GM18861 (cell line): ENCODE results near the gene NSD1.
"Not testable (repeated sequence)": the region's sequence is repeated elsewhere in the genome, so short reads cannot be mapped to it uniquely, and the experiment has no call there.

ENCODE experiments used
- ATAC-seq: cut with Tn5 transposase; IDR thresholded peaks from one replicate; pipeline ENCODE4 v1.9.1; 2021; ENCODE audit not compliant: unreplicated experiment

The NSD1 gene

DNA sequence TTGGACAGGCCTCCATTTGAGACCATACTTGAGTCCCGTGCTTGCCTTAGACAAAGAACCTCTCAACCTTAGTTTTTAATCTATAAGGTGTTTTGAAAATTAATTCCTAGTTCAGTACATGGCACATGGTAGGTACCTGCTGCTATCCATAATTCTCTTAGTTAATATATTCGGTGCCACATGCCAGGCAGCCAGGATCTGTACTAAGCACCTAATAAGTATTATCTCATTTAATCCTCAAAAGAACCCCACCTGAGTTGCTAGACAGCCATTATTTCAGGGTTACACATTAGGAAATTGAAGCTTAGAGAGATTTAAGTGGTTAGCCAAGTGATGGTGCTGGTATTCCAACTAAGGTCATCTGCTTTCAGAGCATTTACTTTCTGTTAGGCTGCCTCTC is 29.9 kb downstream of the NSD1 start:
- no peak for ATAC-seq

DNA sequence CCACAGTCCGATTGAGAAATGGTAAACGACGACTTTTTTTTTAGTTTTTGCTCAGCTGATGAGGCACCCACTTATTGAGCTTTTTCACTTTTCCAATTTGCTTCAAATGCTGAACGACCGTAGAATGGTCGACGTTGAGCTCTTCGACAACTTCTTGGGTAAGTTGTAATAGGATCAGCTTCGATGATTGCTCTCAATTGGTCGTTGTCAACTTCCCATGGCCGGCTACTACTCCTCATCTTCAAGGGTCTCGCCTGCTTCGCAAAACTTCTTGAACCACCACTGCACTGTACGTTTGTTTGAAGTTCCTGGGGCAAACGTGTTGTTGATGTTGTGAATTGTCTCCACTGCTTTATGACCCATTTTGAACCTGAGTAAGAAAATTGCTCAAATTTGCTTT is 35.7 kb downstream of the NSD1 start:
- no peak for ATAC-seq

- no peak for ATAC-seq
Observed at GRCh38 chr5:177171961-177172360, 38.4 kb downstream of the NSD1 start.

GRCh38 chr5:177175336-177175735 is 41.8 kb downstream of the NSD1 start:
- no peak for ATAC-seq

- ATAC-seq, result no peak
Observed at GRCh38 chr5:177176175-177176711, 42.7 kb downstream of the NSD1 start.

GRCh38 chr5:177177847-177178437 is 44.4 kb downstream of the NSD1 start:
- ATAC-seq, result not testable (repeated sequence)

DNA sequence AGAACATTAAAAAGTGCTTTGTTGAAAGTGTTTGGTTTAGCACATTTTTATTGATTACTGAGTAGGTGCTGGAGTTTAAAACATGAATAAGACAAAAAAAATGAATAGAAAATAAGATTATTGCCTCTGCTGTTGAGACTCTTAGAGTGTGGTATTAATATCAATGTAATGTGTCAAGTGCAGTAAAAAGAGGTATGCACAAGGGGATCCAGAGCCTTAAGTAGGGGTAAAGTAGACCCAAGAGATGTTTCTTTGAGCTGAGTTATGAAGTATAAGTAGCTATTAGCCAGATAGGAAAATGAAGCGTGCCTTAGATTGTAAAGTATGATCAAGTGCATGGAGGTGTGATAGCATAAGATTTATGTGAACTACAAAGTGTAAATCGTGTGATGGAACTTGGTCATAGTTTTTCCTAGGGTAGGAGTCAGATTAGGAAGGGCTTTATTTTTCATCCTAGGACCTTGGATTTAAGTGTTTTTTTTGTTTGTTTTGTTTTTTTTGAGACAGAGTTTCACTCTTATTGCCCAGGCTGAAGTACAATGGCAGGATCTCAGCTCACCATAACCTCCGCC is 45.2 kb downstream of the NSD1 start:
- ATAC-seq, result no peak

- ATAC-seq, result no peak
Observed at GRCh38 chr5:177179431-177179830, 45.9 kb downstream of the NSD1 start.

- no peak for ATAC-seq
Observed at GRCh38 chr5:177183142-177183541, 49.6 kb downstream of the NSD1 start.

GRCh38 chr5:177183766-177184360 is 50.3 kb downstream of the NSD1 start:
- no peak for ATAC-seq

DNA sequence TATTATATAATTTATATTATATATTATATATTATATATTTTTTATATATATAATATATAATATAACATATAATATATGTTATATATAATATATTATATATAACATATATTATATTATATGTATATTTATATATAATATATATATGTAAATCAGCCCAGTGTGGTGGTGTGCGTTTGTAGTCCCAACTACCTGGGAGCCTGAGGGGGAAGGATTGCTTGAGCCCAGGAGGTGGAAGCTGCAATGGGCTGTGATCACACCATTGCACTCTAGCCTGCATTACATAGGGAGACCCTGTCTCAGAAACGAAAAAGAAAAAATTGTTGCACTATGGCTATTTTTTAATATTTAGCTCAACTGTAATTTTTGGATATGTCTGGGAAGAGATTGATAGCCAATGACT is 52.4 kb downstream of the NSD1 start:
- ATAC-seq, result no peak

DNA sequence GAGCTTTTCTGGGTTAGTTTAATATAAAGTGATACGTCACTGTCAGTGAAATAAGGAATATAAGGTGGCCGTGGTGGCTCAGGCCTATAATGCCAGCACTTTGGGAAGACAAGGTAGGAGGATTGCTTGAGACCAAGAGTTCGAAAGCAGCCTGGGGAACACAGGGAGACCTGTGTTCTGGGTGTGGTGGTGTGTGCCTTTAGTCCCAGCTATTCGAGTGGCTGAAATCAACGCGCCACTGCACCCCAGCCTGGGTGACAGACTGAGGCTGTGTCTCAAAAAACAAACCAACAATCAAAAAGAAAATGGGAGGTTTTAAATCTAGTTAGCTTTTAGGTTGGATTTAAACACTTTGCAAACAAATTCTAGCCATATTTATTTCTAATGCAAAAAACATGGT is 53.1 kb downstream of the NSD1 start:
- no peak for ATAC-seq

DNA sequence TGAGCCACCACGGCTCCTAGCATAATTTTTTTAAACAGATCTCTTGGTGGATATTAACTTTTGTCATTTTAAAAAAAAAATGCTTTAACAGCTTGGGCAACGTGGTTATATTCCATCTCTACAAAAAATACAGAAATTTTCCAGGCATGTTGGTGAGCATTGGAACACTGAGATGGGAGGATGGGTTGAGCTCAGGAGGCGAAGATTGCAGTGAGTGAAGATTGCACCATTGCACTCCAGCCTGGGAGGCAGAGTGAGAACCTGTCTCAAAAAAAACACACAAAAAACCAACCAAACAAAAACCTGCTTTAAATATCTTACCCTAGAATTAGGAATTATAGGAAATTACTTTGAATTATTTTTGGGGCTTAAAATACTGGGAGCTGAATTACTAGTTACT is 55.2 kb downstream of the NSD1 start:
- ATAC-seq, result no peak

GRCh38 chr5:177189416-177189815 is 55.8 kb downstream of the NSD1 start:
- no peak for ATAC-seq

DNA sequence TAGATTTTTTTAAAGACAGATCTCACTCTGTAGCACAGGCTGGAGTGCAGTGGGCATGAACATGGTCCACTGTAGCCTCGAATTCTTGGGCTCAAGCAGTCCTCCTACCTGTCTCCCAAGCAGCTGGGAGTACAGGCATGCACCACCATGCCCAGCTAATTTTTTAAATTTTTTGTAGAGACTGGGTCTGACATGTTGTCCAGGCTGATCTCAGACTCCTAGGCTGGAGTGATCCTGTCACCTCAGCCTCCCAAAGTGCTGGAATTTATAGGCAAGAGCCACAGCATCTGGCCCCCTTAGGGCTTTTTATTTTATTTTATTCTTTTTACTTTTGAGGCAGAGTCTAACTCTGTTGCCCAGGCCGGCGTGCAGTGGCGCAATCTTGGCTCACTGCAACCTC is 56.4 kb downstream of the NSD1 start:
- no peak for ATAC-seq

DNA sequence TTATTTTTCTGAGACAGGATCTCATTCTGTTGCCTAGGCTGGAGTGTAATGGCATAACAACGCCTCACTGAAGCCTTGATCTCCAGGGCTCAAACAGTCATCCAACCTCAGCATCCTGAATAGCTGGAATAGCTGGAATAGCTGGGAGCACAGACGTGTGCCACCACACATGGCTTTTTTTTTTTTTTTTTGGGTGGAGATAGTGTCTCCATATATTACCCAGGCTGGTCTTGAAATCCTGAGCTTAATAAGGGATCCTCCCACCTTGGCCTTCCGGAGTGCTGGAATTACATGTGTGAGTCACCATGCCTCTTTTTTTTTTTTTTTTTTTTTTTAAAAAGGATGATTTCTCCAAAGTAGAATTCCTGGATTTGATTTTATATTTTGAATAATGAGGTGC is 60.7 kb downstream of the NSD1 start:
- no peak for ATAC-seq

- ATAC-seq, result no peak
Observed at GRCh38 chr5:177195307-177195952, 61.9 kb downstream of the NSD1 start.

DNA sequence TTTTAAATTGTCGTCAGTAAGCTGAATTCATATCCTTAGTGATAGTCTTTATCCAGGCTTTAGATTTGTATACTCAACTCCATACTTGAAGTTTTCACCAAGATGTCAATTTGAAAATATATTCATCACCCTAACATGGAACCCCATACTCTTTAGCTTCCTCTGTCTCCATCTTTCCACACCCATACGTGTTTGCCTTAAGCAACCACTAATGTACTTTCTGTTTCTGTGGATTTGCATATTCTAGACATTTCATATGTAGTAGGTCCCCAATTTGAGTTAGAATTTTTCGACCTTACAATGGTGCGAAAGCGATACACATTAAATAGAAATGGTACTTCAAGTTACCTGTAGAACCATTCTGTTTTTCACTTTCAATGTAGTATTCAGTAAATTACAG is 65.2 kb downstream of the NSD1 start:
- no peak for ATAC-seq

DNA sequence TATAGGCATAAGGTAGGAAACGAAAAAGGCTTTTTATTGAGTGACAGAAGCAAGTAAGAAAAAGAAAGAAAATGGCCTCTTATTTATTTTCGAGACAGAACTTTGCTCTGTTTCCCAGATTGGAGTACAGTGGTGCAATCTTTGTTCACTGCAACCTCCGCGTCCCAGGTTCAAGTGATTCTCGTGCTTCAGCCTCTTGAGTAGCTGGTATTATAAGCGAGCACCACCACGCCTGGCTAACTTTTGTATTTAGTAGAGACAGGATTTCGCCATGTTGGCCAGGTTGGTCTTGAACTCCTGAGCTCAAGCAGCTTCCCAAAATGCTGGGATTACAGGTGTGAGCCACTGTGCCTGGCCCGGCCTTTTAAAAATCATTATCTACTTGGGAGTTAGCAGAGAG is 70.7 kb downstream of the NSD1 start:
- no peak for ATAC-seq

GRCh38 chr5:177209610-177210009 is 76.0 kb downstream of the NSD1 start:
- ATAC-seq, result no peak

DNA sequence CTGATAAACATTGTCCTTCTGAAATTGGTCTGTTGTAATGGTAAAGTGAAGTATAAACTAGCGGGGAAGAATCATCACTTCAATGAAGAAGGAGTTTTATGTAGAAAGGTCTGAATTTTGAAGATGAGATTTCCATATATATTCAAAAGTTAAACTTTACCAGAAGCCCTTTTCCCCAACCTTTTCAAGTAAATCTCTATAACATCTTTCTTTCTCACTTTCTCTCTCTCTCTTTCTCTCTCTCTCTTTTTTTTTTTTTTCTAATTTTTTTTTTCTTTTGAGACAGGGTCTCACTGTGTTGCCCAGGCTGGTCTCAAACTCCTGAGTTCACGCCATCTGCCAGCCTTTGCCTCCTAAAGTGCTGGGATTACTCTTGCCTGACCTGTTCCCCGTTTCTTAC is 78.7 kb downstream of the NSD1 start:
- no peak for ATAC-seq

DNA sequence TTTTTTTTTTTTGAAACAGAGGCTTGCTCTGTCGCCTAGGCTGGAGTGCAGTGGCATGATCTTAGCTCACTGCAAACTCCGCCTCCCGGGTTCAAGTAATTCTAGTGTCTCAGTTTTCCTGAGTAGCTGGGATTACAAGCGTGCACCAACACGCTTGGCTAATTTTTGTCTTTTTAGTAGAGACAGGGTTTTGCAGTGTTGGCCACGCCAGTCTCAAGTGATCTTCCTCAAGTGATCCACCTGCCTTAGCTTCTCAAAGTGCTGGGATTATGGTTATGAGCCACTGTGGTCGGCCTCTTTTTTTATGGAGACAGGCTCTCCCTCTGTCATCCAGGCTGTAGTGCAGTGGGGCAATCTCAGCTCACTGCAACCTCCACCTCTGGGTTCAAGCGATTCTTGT is 87.0 kb downstream of the NSD1 start:
- no peak for ATAC-seq
